Lower leg skin (tissue), 3 donors: ENCODE data around the gene TUT7.

Experiments
- POLR2A ChIP-seq, 2 donors: fragments of 450-650 bp; IDR thresholded peaks; one replicate each; pipeline ENCODE4 v1.6.1; 2016 to 2017; ENCODE audit warnings: antibody characterized with exemption in 2 of 2, mild to moderate bottlenecking in 1 of 2, moderate library complexity in 1 of 2
- TF ChIP-seq, protein P1 (sequence below), 3 donors: fragments of 450-650 bp; IDR thresholded peaks; one replicate each; pipeline ENCODE4 v1.5.1; 2016; ENCODE audit warnings: antibody characterized with exemption in 3 of 3, mild to moderate bottlenecking in 3 of 3, moderate library complexity in 2 of 3

DNA sequence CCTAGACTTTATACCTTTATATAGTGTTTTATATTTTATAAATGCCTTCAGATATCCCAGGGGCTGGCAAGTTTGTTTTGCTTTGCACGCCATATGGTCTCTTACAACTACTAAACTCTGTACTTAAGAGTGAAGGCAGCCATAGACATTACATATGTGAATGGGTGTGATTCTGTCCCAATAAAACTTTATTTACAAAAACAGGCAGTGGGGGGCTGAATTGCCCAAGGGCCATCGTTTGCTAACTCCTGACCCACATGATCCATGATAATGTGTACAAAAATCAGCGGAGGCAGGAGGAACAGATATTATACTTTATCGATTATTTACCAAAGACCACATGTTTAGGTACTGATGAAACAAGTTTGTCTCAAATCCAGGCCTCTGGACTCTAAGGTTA is 36.0 kb downstream of the TUT7 start:
- TF ChIP-seq, protein P1, sequence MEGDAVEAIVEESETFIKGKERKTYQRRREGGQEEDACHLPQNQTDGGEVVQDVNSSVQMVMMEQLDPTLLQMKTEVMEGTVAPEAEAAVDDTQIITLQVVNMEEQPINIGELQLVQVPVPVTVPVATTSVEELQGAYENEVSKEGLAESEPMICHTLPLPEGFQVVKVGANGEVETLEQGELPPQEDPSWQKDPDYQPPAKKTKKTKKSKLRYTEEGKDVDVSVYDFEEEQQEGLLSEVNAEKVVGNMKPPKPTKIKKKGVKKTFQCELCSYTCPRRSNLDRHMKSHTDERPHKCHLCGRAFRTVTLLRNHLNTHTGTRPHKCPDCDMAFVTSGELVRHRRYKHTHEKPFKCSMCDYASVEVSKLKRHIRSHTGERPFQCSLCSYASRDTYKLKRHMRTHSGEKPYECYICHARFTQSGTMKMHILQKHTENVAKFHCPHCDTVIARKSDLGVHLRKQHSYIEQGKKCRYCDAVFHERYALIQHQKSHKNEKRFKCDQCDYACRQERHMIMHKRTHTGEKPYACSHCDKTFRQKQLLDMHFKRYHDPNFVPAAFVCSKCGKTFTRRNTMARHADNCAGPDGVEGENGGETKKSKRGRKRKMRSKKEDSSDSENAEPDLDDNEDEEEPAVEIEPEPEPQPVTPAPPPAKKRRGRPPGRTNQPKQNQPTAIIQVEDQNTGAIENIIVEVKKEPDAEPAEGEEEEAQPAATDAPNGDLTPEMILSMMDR (IDR thresholded peaks at IDR 0.05), result no peak
- no peak for TF ChIP-seq POLR2A (IDR thresholded peaks at IDR 0.05)
